CD14-positive monocyte (primary cell): Measurements from ENCODE around the gene DAPK1. TPM values are rescaled to one million over a fixed set of nuclear protein-coding genes. Genes with fewer than 3 reads are reported as not detected.

Experiments used
- DNase-seq, 3 donors: peaks; one replicate each; pipeline ENCODE4 v3.0.0-alpha.2; 2011 to 2022
- H2AFZ ChIP-seq: 2 replicates; pipeline ENCODE4 v1.6.0; 2012; ENCODE audit warnings: mild to moderate bottlenecking, low read depth, low read length, inconsistent platforms; ENCODE audit not compliant: insufficient read depth, poor library complexity, severe bottlenecking
- H3K27ac ChIP-seq, 2 donors: 1 replicate in 1 of 2; 2 replicates in 1 of 2; pipeline ENCODE4 v1.5.1; 2012 to 2013; ENCODE audit warnings: low read length in 2 of 2, control low read depth in 1 of 2, inconsistent platforms in 1 of 2, low read depth in 1 of 2, mild to moderate bottlenecking in 1 of 2
- H3K27me3 ChIP-seq, 2 donors: one replicate each; pipeline versions ENCODE4 v1.6.0 to v1.6.1; 2011 to 2013; ENCODE audit warnings: low read length in 2 of 2; ENCODE audit not compliant: control insufficient read depth in 2 of 2, insufficient read depth in 2 of 2
- H3K36me3 ChIP-seq, 2 donors: replicated peaks in 1 of 2; 1 replicate in 1 of 2; 2 replicates in 1 of 2; pipeline versions ENCODE4 v1.5.1 to v1.6.1; 2012 to 2013; ENCODE audit warnings: low read length in 2 of 2, control low read depth in 1 of 2, inconsistent platforms in 1 of 2, mild to moderate bottlenecking in 1 of 2; ENCODE audit not compliant: insufficient read depth in 2 of 2, control insufficient read depth in 1 of 2
- H3K4me1 ChIP-seq, 2 donors: 1 replicate in 1 of 2; 2 replicates in 1 of 2; pipeline versions ENCODE4 v1.5.1 to v1.6.1; 2012 to 2013; ENCODE audit warnings: low read length in 2 of 2, control low read depth in 1 of 2, inconsistent platforms in 1 of 2, mild to moderate bottlenecking in 1 of 2, moderate library complexity in 1 of 2; ENCODE audit not compliant: insufficient read depth in 2 of 2, control insufficient read depth in 1 of 2
- H3K4me2 ChIP-seq: replicated peaks from 2 replicates; pipeline ENCODE3; 2012; ENCODE audit warnings: low read length, moderate library complexity, mild to moderate bottlenecking; ENCODE audit not compliant: poor library complexity, severe bottlenecking; ENCODE audit errors: extremely low read depth
- H3K4me3 ChIP-seq, 3 experiments: fragments of 200-600 bp in 1 of 3; sonication (generic) in 1 of 3; replicated peaks in 1 of 3; 1 replicate in 2 of 3; 2 replicates in 1 of 3; pipeline ENCODE4 v1.5.1; 2011 to 2013; ENCODE audit warnings: low read length in 3 of 3, mild to moderate bottlenecking in 3 of 3, control low read depth in 2 of 3, low read depth in 2 of 3, inconsistent platforms in 1 of 3, moderate library complexity in 1 of 3
- H3K79me2 ChIP-seq: 2 replicates; pipeline ENCODE4 v1.6.0; 2012; ENCODE audit warnings: mild to moderate bottlenecking, control low read depth, inconsistent platforms, low read length, moderate library complexity; ENCODE audit not compliant: insufficient read depth
- H3K9ac ChIP-seq: 2 replicates; pipeline ENCODE4 v1.6.0; 2017; ENCODE audit warnings: low read length, mild to moderate bottlenecking; ENCODE audit not compliant: insufficient read depth, poor library complexity, severe bottlenecking
- H3K9me3 ChIP-seq, 2 donors: replicated peaks in 1 of 2; 1 replicate in 1 of 2; 2 replicates in 1 of 2; pipeline versions ENCODE4 v1.5.1 to v1.6.1; 2012 to 2013; ENCODE audit warnings: low read length in 2 of 2, control low read depth in 1 of 2; ENCODE audit not compliant: control insufficient read depth in 1 of 2, insufficient read depth in 1 of 2
- H4K20me1 ChIP-seq: 2 replicates; pipeline ENCODE4 v1.6.0; 2012; ENCODE audit warnings: mild to moderate bottlenecking, low read length, control low read depth, moderate library complexity; ENCODE audit not compliant: insufficient read depth
- H3K27ac Mint-ChIP-seq, 7 donors: one replicate each; pipeline ENCODE4 v1.8.0; 2020; ENCODE audit warnings: mild to moderate bottlenecking in 7 of 7, mixed read lengths in 7 of 7, moderate library complexity in 6 of 7, inconsistent platforms in 2 of 7
- H3K27me3 Mint-ChIP-seq, 3 donors: one replicate each; pipeline ENCODE4 v1.8.0; 2021 to 2022; ENCODE audit warnings: low read depth in 3 of 3, mild to moderate bottlenecking in 3 of 3, mixed read lengths in 3 of 3, moderate library complexity in 3 of 3, inconsistent platforms in 1 of 3
- H3K36me3 Mint-ChIP-seq, 2 donors: one replicate each; pipeline ENCODE4 v1.8.0; 2020; ENCODE audit warnings: mixed read lengths in 2 of 2, inconsistent platforms in 1 of 2, mild to moderate bottlenecking in 1 of 2
- H3K4me1 Mint-ChIP-seq: one replicate; pipeline ENCODE4 v1.8.0; 2020; ENCODE audit warnings: mild to moderate bottlenecking, mixed read lengths
- H3K4me3 Mint-ChIP-seq, 2 donors: one replicate each; pipeline ENCODE4 v1.8.0; 2020; ENCODE audit warnings: mild to moderate bottlenecking in 2 of 2, mixed read lengths in 2 of 2, moderate library complexity in 1 of 2
- H3K9me3 Mint-ChIP-seq, 7 donors: one replicate each; pipeline ENCODE4 v1.8.0; 2020 to 2022; ENCODE audit warnings: mixed read lengths in 7 of 7, mild to moderate bottlenecking in 6 of 7, moderate library complexity in 6 of 7, inconsistent platforms in 2 of 7
- WGBS: methylation state at CpG from one replicate; pipeline ENCODE4 v1.1.5; 2013; ENCODE audit warnings: missing lambda C conversion rate; ENCODE audit not compliant: insufficient coverage; 5-methylcytosine and 5-hydroxymethylcytosine counted together
- intact Hi-C, 2 donors: fragments of 100-400 bp; cut with micrococcal nuclease; formaldehyde crosslinking; loops; one replicate each; pipeline versions ENCODE4 v1.15.0 to v1.15.1; 2023
- polyA plus RNA-seq, 3 donors: library from polyadenylated mRNA; depleted of rRNA in 1 of 3; unstranded in 2 of 3; stranded (reverse) in 1 of 3; fragments of 300-500 nt in 2 of 3; fragments of >200 nt in 1 of 3; fragmentation: Illumina TruSeq in 2 of 3; gene quantifications; 1 replicate in 2 of 3; 2 replicates in 1 of 3; pipeline ENCODE4 v1.2.3, GENCODE V29; 2012 to 2021
- TF ChIP-seq, protein P1 (sequence below): fragments of 200-600 bp; IDR thresholded peaks from one replicate; pipeline ENCODE4 v1.8.0; 2022; ENCODE audit warnings: antibody characterized with exemption, mild to moderate bottlenecking

The DAPK1 gene
- polyA plus RNA-seq, 3 donors: 24.1 to 102 (median 44.4) TPM

DNA sequence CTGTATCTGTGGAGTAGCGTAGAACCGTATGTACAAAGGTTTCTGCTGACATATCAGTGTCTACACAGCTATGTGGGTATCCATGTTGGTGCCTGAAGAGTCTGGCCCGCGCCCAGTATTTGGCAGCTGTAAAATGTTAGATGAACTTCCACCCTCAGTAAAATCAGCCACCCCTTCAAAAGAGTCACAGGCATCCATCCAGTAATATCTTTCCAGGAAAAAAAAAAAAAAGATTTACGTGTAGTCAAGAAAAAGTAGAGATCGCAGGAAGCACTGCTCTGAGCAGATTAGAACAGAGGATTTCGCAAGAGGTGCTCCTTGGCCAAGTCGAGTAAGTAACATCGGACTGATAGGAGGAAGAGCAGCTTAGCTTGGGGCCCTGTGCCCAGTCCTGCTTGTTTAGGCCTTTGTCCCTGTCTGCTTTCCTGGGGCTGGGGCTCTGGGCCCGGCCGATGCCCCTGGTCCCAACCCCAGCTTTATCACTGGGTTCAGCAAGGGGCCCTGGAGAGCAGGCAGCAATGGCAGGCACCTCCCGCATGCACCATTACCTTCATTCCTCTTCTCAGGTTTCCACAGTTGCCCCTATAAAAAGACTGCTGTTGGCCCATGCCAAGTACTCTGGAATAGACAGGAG, 21.2 kb downstream of the DAPK1 start:
- peak overlapping the region; percentile 64 for H3K4me2 ChIP-seq
- Mint-ChIP-seq H3K27ac (peak overlapping the region; percentile 87 to 95 (median 89)), H3K4me3 (peak overlapping the region; percentile 39 to 79), H3K4me1 (peaks cover 68% of the 10 kb centered on the region), H3K36me3 (peaks cover 48 to 50% of the 10 kb centered on the region in 2 donors), H3K27me3 (peaks cover 0 to 4% (median 3%) of the 10 kb centered on the region in 3 donors), H3K9me3 (peaks cover 0 to 1% (median 0%) of the 10 kb centered on the region in 7 donors)
- peaks cover 0 to 24% of the 10 kb centered on the region in 2 donors for H3K36me3 ChIP-seq
- peaks cover 63 to 65% of the 10 kb centered on the region in 2 donors for H3K4me1 ChIP-seq
- no peaks in the 10 kb centered on the region for H3K9me3 ChIP-seq
- peaks cover 38% of the 10 kb centered on the region for H3K79me2 ChIP-seq
- peaks cover 42% of the 10 kb centered on the region for H4K20me1 ChIP-seq
- H3K27me3 ChIP-seq: no peaks in the 10 kb centered on the region
- peak overlapping the region; percentile 43 to 71 for H3K27ac ChIP-seq
- TF ChIP-seq, protein P1, sequence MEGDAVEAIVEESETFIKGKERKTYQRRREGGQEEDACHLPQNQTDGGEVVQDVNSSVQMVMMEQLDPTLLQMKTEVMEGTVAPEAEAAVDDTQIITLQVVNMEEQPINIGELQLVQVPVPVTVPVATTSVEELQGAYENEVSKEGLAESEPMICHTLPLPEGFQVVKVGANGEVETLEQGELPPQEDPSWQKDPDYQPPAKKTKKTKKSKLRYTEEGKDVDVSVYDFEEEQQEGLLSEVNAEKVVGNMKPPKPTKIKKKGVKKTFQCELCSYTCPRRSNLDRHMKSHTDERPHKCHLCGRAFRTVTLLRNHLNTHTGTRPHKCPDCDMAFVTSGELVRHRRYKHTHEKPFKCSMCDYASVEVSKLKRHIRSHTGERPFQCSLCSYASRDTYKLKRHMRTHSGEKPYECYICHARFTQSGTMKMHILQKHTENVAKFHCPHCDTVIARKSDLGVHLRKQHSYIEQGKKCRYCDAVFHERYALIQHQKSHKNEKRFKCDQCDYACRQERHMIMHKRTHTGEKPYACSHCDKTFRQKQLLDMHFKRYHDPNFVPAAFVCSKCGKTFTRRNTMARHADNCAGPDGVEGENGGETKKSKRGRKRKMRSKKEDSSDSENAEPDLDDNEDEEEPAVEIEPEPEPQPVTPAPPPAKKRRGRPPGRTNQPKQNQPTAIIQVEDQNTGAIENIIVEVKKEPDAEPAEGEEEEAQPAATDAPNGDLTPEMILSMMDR: no peak
- peak overlapping the region in 1 of 3 experiments; percentile 45 for H3K4me3 ChIP-seq
- WGBS: 0% methylated on average over 7 of the region's 12 CpGs
- peak; percentile 56 to 85 (median 77) for DNase-seq
- H3K9ac ChIP-seq: peak overlapping the region; percentile 38
- H2AFZ ChIP-seq: peak overlapping the region; percentile 39
- intact Hi-C loops: loop anchor here in 1 of 2 donors (5.0 kb wide), 1 partner anchor 38 kb away; no protein-coding TSS in a partner anchor

DNA sequence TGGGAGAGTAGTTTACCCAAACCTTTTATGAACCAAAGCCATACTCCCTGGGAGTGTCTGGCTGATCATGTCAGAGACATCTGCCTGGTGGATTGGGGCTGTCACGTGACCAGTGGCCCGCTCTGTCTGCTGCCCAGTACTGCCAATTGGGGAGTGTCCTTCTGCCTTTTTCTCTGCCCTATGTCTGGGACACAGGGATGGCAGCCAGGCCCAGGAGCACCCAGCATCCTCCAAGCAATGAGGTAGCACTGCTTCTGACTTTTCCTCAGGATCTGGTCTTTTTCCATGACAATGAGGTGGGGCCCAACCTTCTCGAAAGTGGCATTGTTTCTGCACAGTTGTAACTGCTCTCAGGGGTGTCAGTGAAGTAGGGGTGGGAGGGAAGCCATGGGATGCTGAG, 21.8 kb downstream of the DAPK1 start:
- H3K27me3 ChIP-seq: no peaks in the 10 kb centered on the region
- TF ChIP-seq, protein P1: no peak
- H3K9me3 ChIP-seq: no peaks in the 10 kb centered on the region
- Mint-ChIP-seq H3K4me3 (peak overlapping the region in 1 of 2 donors; percentile 7), H3K4me1 (peaks cover 64% of the 10 kb centered on the region), H3K36me3 (peaks cover 47 to 49% of the 10 kb centered on the region in 2 donors), H3K27ac (peak overlapping the region in 6 of 7 donors; percentile 42 to 94 (median 87)), H3K9me3 (peaks cover 0 to 1% (median 0%) of the 10 kb centered on the region in 7 donors), H3K27me3 (peaks cover 0 to 4% (median 3%) of the 10 kb centered on the region in 3 donors)
- peaks cover 48% of the 10 kb centered on the region for H4K20me1 ChIP-seq
- peak overlapping the region in 1 of 3 experiments; percentile 45 for H3K4me3 ChIP-seq
- no peak for DNase-seq
- H3K36me3 ChIP-seq: peaks cover 0 to 24% of the 10 kb centered on the region in 2 donors
- H2AFZ ChIP-seq: peak overlapping the region; percentile 39
- H3K79me2 ChIP-seq: peaks cover 43% of the 10 kb centered on the region
- peak overlapping the region; percentile 64 for H3K4me2 ChIP-seq
- H3K27ac ChIP-seq: peak overlapping the region; percentile 43 to 71
- H3K9ac ChIP-seq: peak overlapping the region; percentile 38
- peaks cover 58 to 59% of the 10 kb centered on the region in 2 donors for H3K4me1 ChIP-seq
- no CpG with 5 or more reads among the region's 3 CpGs for WGBS
- intact Hi-C loops: loop anchor here in 1 of 2 donors (5.0 kb wide), 1 partner anchor 38 kb away; no protein-coding TSS in a partner anchor
